NCI-H345 (cell line): ENCODE data around the gene GNRH2.
"Not testable (repeated sequence)": the region's sequence is repeated elsewhere in the genome, so short reads cannot be mapped to it uniquely, and the experiment has no call there.

Experiments
- DNase-seq: peaks from one replicate; lab custom pipeline; 2025; lab: John Stamatoyannopoulos, UW

GNRH2 gene, protein sequence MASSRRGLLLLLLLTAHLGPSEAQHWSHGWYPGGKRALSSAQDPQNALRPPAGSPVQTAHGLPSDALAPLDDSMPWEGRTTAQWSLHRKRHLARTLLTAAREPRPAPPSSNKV

DNA sequence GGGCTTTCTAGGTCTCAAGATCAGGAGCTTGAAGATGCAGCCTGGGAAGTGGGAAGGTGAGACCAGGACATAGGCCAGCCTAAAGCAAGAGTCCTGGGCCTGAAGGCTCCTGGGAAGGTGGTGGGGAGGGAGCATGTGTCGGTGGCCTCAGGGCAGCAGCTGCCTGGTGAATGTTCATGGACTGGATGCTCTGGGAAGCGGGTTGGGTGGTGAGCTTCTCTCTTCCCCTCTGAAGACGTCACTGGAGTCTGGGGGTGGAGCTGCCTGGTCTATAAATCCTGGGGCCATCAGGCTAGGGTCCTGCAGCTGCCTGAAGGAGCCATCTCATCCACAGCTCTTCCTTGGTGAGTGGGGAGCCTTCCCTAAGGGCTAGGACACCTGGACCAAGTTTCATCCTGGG, at the start of gene GNRH2:
Gene GNRH2, plus strand, starts transcription at position 301 of the 400 bp plus-strand sequence. CDS start 793 bp downstream, outside the sequence.
- DNase-seq, result no peak

DNA sequence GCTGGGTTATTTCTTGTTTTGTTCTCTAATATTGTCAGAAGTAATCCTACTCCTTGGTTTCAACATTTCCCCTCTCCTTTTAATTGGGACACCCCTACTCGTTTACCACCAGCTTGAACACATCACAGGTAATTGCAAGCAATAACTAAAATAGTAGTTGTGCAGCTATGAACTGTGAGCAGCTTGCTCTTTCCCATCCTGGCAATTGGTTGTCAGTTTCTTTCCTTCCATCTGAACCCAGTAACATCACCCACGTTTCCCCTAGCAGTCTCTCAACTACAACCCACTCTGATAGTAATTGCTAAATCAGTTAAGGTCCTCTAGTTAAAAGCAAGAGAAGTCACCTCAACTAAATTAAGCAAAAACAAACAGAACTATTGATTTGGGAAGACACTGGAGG, 47.6 kb upstream of the GNRH2 start:
- DNase-seq, result no peak

DNA sequence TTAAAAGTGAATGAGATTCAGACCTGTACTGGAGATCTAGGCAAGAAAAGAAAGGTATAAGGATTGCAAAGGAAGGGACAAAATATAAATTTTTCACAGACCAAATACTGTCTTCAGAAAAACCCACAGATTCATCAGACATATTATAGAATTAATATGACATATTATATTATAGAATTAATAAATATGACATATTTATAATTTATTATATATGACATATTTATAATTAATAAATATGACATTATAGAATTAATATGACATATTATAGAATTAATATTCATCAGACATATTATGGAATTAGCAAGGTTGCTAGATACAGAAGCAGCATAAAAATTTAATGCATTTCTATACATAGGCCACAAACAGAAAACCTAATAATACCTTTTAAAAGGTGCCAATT, 44.7 kb upstream of the GNRH2 start:
- DNase-seq, result no peak

DNA sequence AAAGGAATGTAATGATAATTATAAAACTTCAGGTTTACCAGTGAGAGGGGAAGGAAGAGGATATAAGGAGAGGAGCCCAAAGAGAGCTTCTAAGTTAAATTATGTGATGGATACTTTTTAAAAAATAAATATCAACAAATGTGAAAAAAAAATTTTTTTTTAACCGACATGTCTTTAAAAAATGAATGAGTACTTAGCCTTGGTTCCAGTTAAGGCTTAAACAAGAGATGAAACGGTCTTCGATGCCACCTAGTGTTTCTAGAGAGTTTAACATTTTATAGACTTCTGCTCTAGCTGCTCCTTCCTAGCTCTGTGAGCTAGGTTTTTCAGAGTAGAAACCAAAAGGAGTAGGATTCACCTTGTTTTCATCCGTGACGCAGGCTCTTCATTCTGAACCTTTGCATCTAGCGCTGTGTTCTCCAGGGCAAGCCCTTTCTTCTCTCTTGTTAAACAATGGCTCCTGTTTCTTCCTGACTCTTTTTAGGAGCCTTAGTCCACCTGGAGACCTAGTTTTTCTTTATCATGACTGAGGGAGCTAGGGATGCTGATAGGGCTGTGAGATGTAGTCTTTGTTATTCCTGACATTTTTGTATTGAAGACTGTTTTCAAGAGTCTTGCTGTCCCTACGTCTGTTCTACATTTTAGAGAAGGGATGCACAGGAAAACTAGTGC, 42.4 kb upstream of the GNRH2 start:
- DNase-seq, result peak; percentile 60

DNA sequence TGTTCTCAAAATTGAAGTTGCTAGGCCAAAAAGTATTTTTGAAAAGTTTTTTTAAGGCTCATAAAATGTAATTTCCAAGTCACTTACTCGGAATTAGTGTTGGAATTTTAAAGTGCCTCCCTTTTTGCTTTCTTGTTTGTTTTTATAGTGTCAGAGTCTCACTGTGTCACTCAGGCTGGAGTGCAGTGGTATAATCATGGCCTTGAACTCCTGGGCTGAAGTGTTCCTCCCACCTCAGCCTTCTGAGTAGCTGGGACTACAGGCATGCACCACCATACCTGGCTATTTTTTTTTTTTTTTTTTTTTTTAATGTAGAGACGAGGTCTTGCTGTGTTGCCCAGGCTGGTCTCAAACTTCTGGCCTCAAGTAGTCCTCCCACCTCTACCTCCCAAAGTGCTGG, 40.0 kb upstream of the GNRH2 start:
- DNase-seq, result no peak

DNA sequence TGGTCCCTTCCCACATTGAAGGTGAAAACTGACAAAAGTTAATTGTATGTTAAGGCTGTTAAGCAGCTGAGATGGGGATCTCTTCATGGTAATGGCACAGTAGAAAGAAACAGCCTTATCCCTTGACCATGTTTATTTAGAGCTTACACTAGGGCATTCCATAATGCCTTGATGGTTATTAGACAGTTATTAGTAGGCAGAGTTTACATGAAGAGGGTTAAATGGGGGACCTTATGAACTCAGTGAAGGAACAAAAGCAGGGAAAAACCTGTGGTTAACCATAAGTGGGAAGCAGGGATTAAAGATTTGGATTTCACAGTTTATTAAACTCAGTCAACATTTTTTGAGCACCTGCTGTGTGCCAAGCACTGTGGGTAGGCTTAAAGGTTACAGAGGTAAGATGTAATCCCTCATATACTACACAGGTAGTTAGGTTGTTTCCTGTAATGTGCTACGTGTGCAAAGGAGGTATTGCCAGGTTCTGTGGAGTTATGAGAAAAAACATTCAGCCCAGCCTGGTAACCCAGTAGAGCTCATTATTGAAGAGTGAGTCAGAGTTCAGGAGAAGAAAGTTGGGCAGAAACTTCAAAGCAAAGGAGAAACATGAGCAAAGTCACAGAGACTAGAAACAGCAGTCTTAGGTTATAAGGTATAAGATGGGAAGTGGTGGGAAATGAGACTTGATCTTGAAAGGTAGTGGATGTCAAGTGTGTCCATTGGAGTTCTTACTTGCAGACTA, 32.3 kb upstream of the GNRH2 start:
- no peak for DNase-seq

DNA sequence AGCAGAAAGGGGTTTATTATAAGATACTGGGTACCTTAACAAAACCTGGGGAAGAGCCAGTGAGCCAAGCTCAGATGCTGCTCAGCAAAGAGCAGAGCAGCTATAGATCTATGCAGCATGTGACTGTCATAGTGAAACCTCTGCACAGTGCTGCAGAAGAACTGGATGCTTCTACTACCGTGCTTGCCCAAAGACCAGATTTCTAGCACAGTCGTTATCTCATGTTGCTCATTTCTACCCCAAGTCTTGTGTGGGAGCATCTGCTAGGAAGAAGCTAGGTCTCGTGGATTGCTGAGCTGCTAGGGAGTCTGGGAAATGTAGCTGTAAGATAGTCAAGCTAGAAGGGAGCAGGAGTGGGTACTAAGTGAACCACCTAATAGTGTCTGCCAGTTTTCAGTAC, 31.7 kb upstream of the GNRH2 start:
- no peak for DNase-seq

DNA sequence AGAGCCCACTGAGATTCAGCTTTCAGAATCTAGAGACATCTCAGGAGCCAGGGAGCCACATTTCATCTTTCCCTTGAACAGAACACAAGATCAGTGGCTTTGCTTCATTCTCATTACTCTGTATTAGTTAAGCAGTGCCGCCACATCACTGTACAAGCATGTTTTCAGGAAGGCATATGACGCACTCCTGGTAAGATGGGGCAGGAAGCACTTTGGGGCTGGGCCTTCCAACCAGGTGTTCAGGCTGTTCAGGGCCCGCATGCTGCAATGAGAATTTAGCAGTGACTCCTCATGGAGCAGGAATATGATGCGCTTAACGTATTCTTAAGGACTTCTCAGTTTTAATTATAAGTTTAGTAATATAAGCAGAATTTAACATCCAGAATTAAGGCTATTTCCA, 29.7 kb upstream of the GNRH2 start:
- DNase-seq, result no peak

DNA sequence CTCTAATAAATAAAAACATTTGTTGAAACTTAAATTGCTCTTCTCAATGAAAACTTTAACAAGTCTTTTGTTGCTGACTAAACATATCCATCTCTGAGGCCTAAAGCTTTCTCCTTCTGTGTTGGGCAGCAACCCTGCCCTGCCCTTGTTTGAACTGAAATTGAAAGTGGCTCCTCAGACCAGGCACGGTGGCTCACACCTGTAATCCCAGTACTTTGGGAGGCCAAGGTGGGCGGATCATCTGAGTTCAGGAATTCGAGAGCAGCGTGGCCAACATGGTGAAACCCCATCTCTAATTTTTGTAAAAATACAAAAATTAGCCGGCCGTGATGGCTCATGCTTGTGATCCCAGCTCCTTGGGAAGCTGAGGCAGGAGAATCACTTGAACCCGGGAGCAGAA, 29.2 kb upstream of the GNRH2 start:
- DNase-seq, result no peak

DNA sequence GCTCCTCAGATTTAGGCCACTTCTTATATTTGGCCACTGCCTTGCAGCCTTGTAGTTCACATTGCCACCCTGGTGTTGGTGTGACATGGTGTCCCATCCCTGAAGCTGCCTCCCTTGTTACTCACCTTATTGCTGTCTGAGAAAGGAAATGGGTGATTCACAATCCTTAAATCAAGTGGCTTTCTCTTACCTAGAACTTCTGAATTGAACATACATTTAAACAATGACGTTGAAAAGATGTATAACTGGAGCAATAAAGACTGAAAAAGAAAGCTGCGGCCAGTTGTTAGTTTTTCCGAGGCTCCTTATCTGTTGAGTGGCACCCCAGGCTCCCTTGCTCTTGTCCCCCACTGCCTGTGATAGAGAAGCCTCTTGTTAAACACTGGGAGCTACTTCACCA, 28.8 kb upstream of the GNRH2 start:
- no peak for DNase-seq

DNA sequence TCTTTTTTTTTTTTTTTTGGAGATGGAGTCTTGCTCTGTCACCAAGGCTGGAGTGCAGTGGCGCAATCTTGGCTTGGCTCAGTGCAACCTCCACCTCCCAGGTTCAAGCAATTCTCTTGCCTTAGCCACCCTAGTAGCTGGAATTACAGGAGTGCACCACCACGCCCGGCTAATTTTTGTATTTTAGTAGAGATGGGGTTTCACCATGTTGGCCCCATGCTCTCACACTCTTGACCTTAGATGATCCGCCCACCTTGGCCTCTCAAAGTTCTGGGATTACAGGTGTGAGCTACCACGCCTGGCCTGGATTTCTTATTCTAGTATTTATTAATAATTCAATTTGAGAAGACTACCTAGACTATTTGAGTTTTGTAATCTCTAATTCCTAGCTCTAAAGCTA, 28.1 kb upstream of the GNRH2 start:
- not testable (repeated sequence) for DNase-seq

DNA sequence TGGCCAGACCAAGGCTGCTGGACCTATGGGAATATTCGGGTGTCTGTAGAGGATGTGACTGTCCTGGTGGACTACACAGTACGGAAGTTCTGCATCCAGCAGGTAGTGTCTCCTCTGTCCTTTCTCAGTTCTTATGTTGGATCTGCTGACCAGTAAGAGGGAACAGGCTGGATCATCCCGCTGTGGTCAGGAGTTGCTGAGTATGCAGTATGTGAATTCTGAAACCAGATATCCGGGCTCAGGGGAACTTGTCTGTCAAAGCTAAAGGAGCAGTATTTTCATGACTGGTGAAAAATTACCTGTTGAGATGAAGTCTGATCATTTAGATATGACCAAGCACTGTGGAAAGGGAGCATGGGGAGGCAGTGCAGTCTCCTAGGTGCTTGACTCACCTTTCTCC, 22.1 kb upstream of the GNRH2 start:
- no peak for DNase-seq

DNA sequence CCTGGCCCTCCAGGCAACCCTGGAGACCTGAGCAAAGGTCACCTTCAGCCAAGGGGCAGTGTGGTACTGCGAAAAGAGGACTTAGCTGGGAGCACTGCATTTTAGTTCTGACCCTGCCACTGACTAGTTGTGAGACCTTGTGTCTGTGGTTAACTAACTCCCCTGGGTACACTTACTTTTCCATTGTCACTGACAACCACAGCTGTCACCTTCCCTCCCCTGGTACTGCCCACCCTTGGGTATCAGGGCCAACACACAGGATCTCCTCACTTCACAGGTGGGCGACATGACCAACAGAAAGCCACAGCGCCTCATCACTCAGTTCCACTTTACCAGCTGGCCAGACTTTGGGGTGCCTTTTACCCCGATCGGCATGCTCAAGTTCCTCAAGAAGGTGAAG, 21.6 kb upstream of the GNRH2 start:
- no peak for DNase-seq

DNA sequence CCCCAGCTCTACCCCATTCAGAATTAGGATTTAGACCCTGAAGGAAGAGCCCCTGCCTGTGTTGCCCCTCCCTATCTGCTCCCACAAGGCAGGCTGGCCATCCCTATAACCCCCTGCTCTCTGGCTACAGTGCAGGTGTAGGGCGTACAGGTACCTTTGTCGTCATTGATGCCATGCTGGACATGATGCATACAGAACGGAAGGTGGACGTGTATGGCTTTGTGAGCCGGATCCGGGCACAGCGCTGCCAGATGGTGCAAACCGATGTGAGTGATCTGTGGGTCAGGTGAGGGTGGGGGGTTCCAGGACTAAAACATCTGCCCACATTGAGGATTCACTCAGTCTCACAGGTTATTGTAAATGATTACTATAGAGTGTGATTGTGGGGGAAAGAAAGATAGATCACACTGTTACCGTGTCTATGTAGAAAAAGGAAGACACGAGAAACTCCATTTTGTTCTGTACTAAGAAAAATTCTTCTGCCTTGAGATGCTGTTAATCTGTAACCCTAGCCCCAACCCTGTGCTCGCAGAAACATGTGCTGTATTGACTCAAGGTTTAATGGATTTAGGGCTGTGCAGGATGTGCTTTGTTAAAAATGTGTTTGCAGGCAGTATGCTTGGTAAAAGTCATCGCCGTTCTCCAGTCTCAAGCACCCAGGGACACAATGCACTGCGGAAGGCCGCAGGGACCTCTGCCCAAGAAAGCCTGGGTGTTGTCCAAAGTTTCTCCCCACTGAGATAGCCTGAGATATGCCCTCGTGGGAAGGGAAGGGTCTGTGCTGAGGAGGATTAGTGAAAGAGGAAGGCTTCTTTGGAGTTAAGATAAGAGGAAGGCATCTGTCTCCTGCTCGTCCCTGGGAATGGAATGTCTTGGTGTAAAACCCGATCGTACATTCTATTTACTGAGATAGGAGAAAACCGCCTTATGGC, 20.6 kb upstream of the GNRH2 start:
- not testable (repeated sequence) for DNase-seq

DNA sequence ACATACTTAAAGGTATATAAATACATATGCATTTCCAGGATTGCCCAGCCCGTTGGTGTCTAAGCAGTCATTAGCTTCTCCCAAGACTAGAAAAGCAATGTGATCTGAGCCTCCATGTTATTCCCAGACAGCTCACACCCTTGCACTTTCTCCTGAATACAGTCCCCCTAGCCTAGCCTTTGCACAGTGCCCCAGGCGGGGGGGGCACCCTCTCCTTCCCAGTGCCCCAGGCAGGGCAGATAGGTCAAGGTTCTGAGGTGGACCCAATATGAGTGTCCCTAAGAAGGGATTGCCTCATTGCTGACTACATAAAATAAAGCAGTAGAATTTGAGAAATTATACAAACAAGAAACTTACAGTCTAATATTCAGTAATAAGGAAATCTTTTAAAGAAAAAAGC, 15.4 kb upstream of the GNRH2 start:
- no peak for DNase-seq

DNA sequence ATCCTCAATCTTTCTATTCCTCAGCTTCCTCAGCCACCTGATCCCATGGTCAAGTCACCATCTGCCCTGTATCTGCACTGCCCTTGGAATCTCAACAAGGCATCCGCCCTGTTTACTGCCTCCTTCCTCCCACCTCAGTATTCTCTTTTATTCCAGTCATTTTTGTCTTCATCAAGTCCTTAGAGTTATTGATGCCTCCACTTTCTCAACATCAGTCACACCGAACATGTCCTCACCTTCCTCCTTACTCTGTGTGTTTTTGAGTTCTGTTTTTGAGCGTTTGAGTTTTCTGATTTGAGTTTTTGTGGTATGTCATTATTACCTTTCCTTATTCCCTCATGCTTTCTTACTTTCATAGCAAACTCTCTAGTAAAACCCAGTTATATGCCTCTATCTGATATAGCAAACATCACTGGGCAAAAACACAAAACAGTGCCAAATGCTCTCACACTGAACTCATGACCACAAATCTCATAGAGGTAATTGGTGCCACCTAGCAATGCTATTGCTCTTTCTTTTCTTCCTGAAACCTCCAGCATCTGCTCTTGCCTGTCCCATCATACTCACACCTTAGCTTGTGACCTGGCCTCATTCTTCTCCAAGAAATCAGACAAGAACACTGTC, 11.8 kb upstream of the GNRH2 start:
- DNase-seq, result no peak

DNA sequence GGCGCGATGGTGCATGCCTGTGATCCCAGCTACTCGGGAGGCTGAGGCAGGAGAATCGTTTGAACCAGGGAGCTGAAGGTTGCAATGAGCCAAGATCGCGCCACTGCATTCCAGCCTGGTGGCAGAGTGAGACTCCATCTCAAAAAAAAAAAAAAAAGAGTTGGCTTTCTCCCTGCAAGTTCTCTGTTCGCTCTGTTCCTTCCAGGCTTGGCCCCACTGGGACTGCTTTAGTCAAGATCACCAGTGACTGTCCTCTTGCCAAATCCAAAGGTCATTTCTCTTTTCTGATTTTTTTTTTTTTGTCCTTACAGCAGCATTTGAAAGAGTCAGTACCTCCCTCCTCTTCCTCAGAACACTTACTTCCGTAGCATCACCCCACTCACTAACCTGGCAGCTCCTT, 10.8 kb upstream of the GNRH2 start:
- DNase-seq, result no peak

DNA sequence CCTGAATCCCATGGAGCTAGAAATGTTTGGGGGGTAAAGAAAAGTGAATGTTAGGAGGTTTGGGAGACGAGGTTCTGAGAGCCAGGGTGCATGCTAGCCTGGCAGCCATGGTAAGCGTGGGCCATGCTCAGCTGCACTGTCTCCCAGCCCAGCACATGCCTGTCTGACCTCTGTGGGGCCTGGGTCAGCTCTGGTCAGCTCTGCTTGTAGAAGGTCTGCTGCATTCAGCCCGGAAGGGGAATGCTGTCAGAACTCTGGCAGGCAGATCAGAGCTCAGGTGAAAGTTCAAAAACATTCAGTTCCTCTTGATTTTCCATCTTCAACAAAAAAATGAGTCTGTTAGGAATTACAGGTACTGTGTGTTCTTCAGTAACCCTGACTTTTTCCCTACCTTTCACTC, 5.8 kb upstream of the GNRH2 start:
- DNase-seq, result no peak

DNA sequence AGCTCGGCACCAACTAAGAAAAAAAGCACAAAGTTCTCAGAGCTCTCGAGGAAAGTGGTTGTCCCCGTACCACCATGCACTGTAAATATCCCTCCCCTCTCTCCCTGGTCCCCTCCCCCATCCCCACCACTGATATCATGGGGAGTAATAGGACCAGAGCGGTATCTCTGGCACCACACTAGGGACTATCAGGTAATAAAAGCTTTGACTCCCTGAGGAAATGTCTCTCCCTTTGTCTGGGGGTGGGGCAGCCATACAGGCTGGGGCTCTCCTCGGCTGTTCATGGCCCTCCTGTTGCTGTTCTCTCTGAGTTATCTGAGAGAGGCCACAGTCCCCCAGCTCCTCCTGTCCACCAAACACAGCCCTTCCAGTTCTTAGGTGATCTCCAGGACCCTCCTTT, 5.0 kb upstream of the GNRH2 start:
- no peak for DNase-seq

DNA sequence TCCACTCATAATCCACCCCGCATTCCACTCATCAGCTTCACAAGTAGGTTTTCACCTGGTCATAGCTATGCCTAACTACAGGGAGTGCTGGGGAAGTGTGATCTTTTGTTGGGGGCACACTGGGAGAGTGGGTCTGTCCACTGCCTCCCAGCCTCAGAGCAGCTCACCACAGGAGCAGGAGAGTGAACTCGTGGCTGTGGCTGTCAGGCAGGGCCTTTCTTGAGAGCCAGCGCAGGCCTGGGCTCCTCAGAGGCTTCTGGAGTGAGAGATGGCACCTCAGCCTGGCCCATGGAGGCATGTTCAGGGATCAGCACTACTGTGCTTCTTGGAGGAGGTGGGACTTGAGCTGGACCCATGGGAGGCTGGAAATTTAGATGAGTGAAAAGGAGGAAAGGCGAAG, 4.0 kb upstream of the GNRH2 start:
- no peak for DNase-seq

DNA sequence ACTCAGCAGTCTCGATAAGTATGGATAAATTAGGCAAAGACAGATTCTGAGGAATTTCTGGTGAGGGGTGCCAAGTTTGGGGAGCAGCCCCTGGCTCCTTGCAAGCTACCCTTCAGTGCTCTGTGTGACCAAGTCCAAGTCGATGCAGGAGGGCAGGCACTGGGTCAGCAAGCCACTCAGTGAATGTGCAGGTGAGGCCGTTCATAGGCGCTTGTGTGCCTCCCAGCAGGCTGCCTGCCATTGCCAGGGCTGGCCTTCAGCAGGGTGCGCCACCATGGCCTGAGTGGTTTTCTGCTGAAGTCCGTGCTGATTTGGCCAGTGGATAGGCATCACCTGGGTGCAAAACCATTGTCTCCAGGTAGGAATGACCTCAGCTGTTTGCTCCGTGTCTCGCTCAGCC, 3.3 kb upstream of the GNRH2 start:
- DNase-seq, result no peak

DNA sequence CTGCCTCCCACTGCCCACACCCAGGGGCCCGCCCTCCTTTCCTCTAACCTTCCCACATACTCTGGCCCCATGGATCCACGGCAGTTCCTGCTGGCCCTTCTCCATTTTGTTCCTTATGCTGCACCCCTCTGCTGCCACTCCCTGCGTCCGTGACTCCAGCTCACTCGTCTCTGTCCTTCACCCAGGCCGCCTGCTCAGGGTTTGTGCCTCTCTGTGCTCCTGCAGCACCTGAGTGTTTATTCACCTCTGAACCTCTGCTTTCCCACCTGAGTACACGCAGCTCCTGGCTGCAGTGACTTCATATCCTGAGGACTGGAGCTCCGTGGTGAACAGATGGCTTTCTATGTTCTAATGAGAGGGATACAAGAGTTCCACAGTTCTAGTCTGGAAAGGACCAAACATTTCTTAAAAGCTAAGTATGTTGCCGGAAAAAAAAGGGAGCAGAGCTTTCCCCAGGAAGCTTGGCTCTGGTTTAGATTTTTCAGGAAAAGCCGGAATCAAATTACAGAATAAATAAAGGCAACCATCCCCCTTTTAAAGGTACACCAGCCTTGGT, 1.5 kb upstream of the GNRH2 start:
- peak; percentile 72 for DNase-seq
